K562 (cell line): ENCODE data around the gene PRLHR. TPM values are rescaled to one million over a fixed set of nuclear protein-coding genes. Genes with fewer than 3 reads are reported as not detected.

Source experiments
- ATAC-seq: fragments of 200-7000 bp; cut with Tn5 transposase; 3 replicates; pipeline ENCODE4 v1.9.1; 2020; ENCODE audit warnings: moderate library complexity
- BruUV-seq: library from RNA; stranded (reverse); fragments of 400-500 nt; replicated peaks from 2 replicates; lab custom pipeline; 2021; lab: Mats Ljungman, UMichigan
- CTCF ChIA-PET: fragments of 300-600 bp; formaldehyde crosslinking; extraction: SDS; loops from one replicate; lab custom pipeline; 2021; ENCODE audit warnings: low intra/inter-chr PET ratio; lab: Yijun Ruan, JAX
- POLR2A ChIA-PET: fragments of 300-600, 350-650 bp; sonication (Branson Sonifier 250); formaldehyde crosslinking; extraction: SDS; loops from one replicate; lab custom pipeline; 2021; ENCODE audit warnings: antibody characterized with exemption, inconsistent platforms; lab: Yijun Ruan, JAX
- DNase-seq, 4 experiments: peaks; one replicate each; pipeline versions ENCODE4 v3.0.0 to v3.0.0-alpha.2; 2011 to 2018; ENCODE audit warnings: low spot score in 3 of 4, mixed read lengths in 3 of 4; ENCODE audit errors: extremely low read depth in 1 of 4
- FAIRE-seq: peaks from 2 replicates; lab custom pipeline; 2011; peaks lifted over from hg19 to GRCh38; lab: Jason Lieb, UNC
- H2AFZ ChIP-seq: 2 replicates; pipeline ENCODE4 v1.6.0; 2011; ENCODE audit warnings: low read depth, low read length, control low read depth, inconsistent platforms
- H3K27ac ChIP-seq: fragments of 200-600 bp; 3 replicates; pipeline ENCODE4 v1.8.0; 2011; ENCODE audit warnings: low read depth, mild to moderate bottlenecking, control low read depth, inconsistent platforms, low read length, moderate library complexity, mixed read lengths; ENCODE audit errors: extremely low read depth
- H3K27me3 ChIP-seq, 2 experiments: fragments of 300-600 bp in 1 of 2; 2 replicates in 1 of 2; 3 replicates in 1 of 2; pipeline versions ENCODE4 v1.6.0 to v1.8.0; 2011; ENCODE audit warnings: inconsistent platforms in 2 of 2, low read length in 2 of 2, mild to moderate bottlenecking in 1 of 2, mixed read lengths in 1 of 2, moderate library complexity in 1 of 2; ENCODE audit not compliant: control insufficient read depth in 2 of 2, insufficient read depth in 2 of 2
- H3K36me3 ChIP-seq: fragments of 300-600 bp; 3 replicates; pipeline ENCODE4 v1.8.0; 2011; ENCODE audit warnings: mild to moderate bottlenecking, low read length, inconsistent platforms; ENCODE audit not compliant: control insufficient read depth, insufficient read depth
- H3K4me1 ChIP-seq, 2 experiments: fragments of 200-600 bp in 1 of 2; replicated peaks in 1 of 2; 2 replicates in 1 of 2; 3 replicates in 1 of 2; pipeline versions ENCODE4 v1.5.1 to v1.8.0; 2011; ENCODE audit warnings: inconsistent platforms in 2 of 2, low read length in 2 of 2, mild to moderate bottlenecking in 1 of 2, mixed read lengths in 1 of 2, moderate library complexity in 1 of 2; ENCODE audit not compliant: control insufficient read depth in 2 of 2, insufficient read depth in 2 of 2
- H3K4me2 ChIP-seq: 2 replicates; pipeline ENCODE4 v1.6.1; 2011; ENCODE audit warnings: low read length, control low read depth, inconsistent platforms, mixed read lengths; ENCODE audit not compliant: insufficient read depth
- H3K4me3 ChIP-seq: fragments of 200-600 bp; sonication (generic), shearing (Covaris generic); 2 replicates; pipeline ENCODE4 v1.5.1; 2016; ENCODE audit warnings: control low read depth, inconsistent platforms
- H3K79me2 ChIP-seq: fragments of 200-600 bp; 3 replicates; pipeline ENCODE4 v1.8.0; 2011; ENCODE audit warnings: low read length, inconsistent platforms; ENCODE audit not compliant: control insufficient read depth, insufficient read depth
- H3K9ac ChIP-seq, 2 experiments: 2 replicates each; pipeline versions ENCODE4 v1.6.0 to v1.6.1; 2011; ENCODE audit warnings: low read depth in 2 of 2, low read length in 2 of 2, control low read depth in 1 of 2, inconsistent platforms in 1 of 2, mild to moderate bottlenecking in 1 of 2, mixed read lengths in 1 of 2; ENCODE audit not compliant: insufficient read depth in 1 of 2
- H3K9me1 ChIP-seq: one replicate; pipeline ENCODE4 v1.6.0; 2011; ENCODE audit warnings: inconsistent platforms, mild to moderate bottlenecking, low read length, moderate library complexity; ENCODE audit not compliant: control insufficient read depth, insufficient read depth
- H3K9me3 ChIP-seq: replicated peaks from 2 replicates; pipeline ENCODE4 v1.5.1; 2011; ENCODE audit warnings: low read depth, low read length, inconsistent platforms; ENCODE audit not compliant: control insufficient read depth, insufficient read depth
- H4K20me1 ChIP-seq: replicated peaks from 2 replicates; pipeline ENCODE4 v1.6.1; 2011; ENCODE audit warnings: low read length, inconsistent platforms, mixed read lengths; ENCODE audit not compliant: control insufficient read depth, insufficient read depth
- CBX8 ChIP-seq: fragments of 200-600 bp; sonication (generic); IDR thresholded peaks from 2 replicates; pipeline ENCODE4 v1.6.1; 2012; ENCODE audit warnings: borderline replicate concordance, mixed run types, low read depth, mild to moderate bottlenecking, moderate library complexity, mixed read lengths, low read length, control low read depth, inconsistent platforms; ENCODE audit not compliant: poor library complexity, severe bottlenecking; ENCODE audit errors: extremely low read depth
- CREB1 ChIP-seq, 2 experiments: sonication (generic) in 1 of 2; formaldehyde crosslinking in 1 of 2; IDR thresholded peaks; 2 replicates each; pipeline versions ENCODE4 v1.6.1 to v1.8.0; 2012 to 2022; ENCODE audit warnings: inconsistent platforms in 1 of 2, mild to moderate bottlenecking in 1 of 2, missing genetic modification reagents in 1 of 2, moderate library complexity in 1 of 2
- CREBBP ChIP-seq: IDR thresholded peaks from one replicate; pipeline ENCODE4 v1.6.1; 2012; ENCODE audit warnings: low read depth, mild to moderate bottlenecking, control low read depth, inconsistent platforms, low read length
- FOXM1 ChIP-seq, 2 experiments: fragments of 450-650 bp in 1 of 2; sonication (generic) in 1 of 2; formaldehyde crosslinking in 1 of 2; IDR thresholded peaks; 2 replicates each; pipeline versions ENCODE4 v1.6.1 to v1.9.0; 2017 to 2022; ENCODE audit warnings: low read depth in 2 of 2, mild to moderate bottlenecking in 2 of 2, missing genetic modification reagents in 1 of 2, moderate library complexity in 1 of 2
- PHB ChIP-seq: fragments of 250-450 bp; sonication (Bioruptor Pico); IDR thresholded peaks from 2 replicates; pipeline ENCODE4 v1.5.0; 2021
- YY1 ChIP-seq, 3 experiments: IDR thresholded peaks; 2 replicates each; pipeline ENCODE4 v1.6.1; 2011; ENCODE audit warnings: low read length in 2 of 3, mild to moderate bottlenecking in 2 of 3, moderate library complexity in 2 of 3, borderline replicate concordance in 1 of 3, control low read depth in 1 of 3, low read depth in 1 of 3; ENCODE audit not compliant: insufficient read depth in 3 of 3, insufficient replicate concordance in 2 of 3, control insufficient read depth in 1 of 3, insufficient read length in 1 of 3; ENCODE audit errors: extremely low read depth in 1 of 3
- ZNF224 ChIP-seq: sonication (generic); formaldehyde crosslinking; IDR thresholded peaks from 2 replicates; pipeline ENCODE4 v1.8.0; 2022; ENCODE audit warnings: mild to moderate bottlenecking, missing genetic modification reagents
- ZNF316 ChIP-seq: fragments of 450-650 bp; IDR thresholded peaks from 2 replicates; pipeline ENCODE4 v1.6.1; 2016
- WGBS: fragments of 100-300 bp; shearing (Covaris generic); methylation state at CpG from one replicate; pipeline ENCODE4 v1.1.6; 2016; ENCODE audit warnings: low coverage, mixed read lengths; ENCODE audit not compliant: insufficient coverage; ENCODE audit errors: missing lambda C conversion rate; 5-methylcytosine and 5-hydroxymethylcytosine counted together
- in situ Hi-C: fragments of 300-500 bp; cut with MboI; formaldehyde crosslinking; loops from 4 replicates; pipeline ENCODE4 v1.15.0; 2018; ENCODE audit warnings: inconsistent platforms, mixed read lengths
- intact Hi-C: fragments of 100-400 bp; cut with micrococcal nuclease; formaldehyde crosslinking; loops from 2 replicates; pipeline ENCODE4 v1.14.2; 2022
- polyA plus RNA-seq, 8 experiments: library from polyadenylated mRNA; depleted of rRNA in 4 of 8; stranded (reverse) in 5 of 8; unstranded in 3 of 8; fragments of >200 nt; fragmentation: Nextera tagmentation in 2 of 8; fragmentation: Illumina TruSeq in 1 of 8; extraction: Ambion mirVana in 2 of 8; extraction: Trizol in 1 of 8; gene quantifications; 2 replicates each; pipeline versions ENCODE4 v1.2.1 to v1.2.3, GENCODE V29; 2011 to 2014; ENCODE audit warnings: inconsistent platforms in 1 of 8, missing spikeins in 1 of 8
- total RNA-seq, 7 experiments: library from RNA; depleted of rRNA in 6 of 7; stranded (reverse); fragments of >200 nt in 6 of 7; fragmentation: Illumina TruSeq in 2 of 7; extraction: Trizol in 2 of 7; gene quantifications; 2 replicates each; pipeline versions ENCODE4 v1.2.1 to v1.2.3, GENCODE V29; 2011 to 2021; ENCODE audit warnings: low replicate concordance in 1 of 7
- TF ChIP-seq, protein P1 (sequence below): fragments of 200-600 bp; sonication (generic); IDR thresholded peaks from one replicate; pipeline ENCODE4 v1.6.1; 2012; ENCODE audit warnings: mild to moderate bottlenecking, low read depth, low read length, inconsistent platforms
- TF ChIP-seq, protein P2 (sequence below): fragments of 250-450 bp; sonication (Bioruptor Pico); IDR thresholded peaks from 2 replicates; pipeline ENCODE4 v1.8.0; 2022; ENCODE audit warnings: moderate library complexity, mild to moderate bottlenecking, inconsistent platforms

Gene PRLHR
- total and polyA plus RNA-seq, 9 of the 15 experiments (the other 6 are each of a cell fraction or from before 2014, with no cell fraction given) = not detected

- FAIRE-seq = no peak
- Histone ChIP-seq H3K4me1 (no peaks in the 10 kb centered on the region), H2AFZ (no peak overlapping the region), H3K27ac (no peak overlapping the region), H3K36me3 (no peaks in the 10 kb centered on the region), H3K27me3 (peaks cover 0 to 11% of the 10 kb centered on the region in 2 experiments; a peak in 1 of 5 replicates), H3K4me3 (no peak overlapping the region), H3K9me3 (no peaks in the 10 kb centered on the region), H3K79me2 (no peaks in the 10 kb centered on the region), H3K9ac (no peak overlapping the region), H3K9me1 (no peaks in the 10 kb centered on the region), H4K20me1 (no peaks in the 10 kb centered on the region), H3K4me2 (no peak overlapping the region)
- WGBS = 5% methylated on average over 3 of the region's 3 CpGs
- no peak for DNase-seq
- no peak for ATAC-seq
- intact Hi-C loops = no loop called here
- BruUV-seq = no TSS peak
- ChIA-PET POLR2A (no interaction called here), CTCF (no interaction called here)
- in situ Hi-C loops = no loop called here
- no peak for TF ChIP-seq CREBBP
- TF ChIP-seq PHB = no peak
- TF ChIP-seq CBX8 = no peak
- no peak for TF ChIP-seq CREB1 (IDR thresholded peaks at IDR 0.05)
- TF ChIP-seq CREB1 (CRISPR knock-in tag; IDR thresholded peaks at IDR 0.05) = no peak
- no peak for TF ChIP-seq ZNF316
- TF ChIP-seq ZNF224 (CRISPR knock-in tag) = no peak
- TF ChIP-seq, protein P1, sequence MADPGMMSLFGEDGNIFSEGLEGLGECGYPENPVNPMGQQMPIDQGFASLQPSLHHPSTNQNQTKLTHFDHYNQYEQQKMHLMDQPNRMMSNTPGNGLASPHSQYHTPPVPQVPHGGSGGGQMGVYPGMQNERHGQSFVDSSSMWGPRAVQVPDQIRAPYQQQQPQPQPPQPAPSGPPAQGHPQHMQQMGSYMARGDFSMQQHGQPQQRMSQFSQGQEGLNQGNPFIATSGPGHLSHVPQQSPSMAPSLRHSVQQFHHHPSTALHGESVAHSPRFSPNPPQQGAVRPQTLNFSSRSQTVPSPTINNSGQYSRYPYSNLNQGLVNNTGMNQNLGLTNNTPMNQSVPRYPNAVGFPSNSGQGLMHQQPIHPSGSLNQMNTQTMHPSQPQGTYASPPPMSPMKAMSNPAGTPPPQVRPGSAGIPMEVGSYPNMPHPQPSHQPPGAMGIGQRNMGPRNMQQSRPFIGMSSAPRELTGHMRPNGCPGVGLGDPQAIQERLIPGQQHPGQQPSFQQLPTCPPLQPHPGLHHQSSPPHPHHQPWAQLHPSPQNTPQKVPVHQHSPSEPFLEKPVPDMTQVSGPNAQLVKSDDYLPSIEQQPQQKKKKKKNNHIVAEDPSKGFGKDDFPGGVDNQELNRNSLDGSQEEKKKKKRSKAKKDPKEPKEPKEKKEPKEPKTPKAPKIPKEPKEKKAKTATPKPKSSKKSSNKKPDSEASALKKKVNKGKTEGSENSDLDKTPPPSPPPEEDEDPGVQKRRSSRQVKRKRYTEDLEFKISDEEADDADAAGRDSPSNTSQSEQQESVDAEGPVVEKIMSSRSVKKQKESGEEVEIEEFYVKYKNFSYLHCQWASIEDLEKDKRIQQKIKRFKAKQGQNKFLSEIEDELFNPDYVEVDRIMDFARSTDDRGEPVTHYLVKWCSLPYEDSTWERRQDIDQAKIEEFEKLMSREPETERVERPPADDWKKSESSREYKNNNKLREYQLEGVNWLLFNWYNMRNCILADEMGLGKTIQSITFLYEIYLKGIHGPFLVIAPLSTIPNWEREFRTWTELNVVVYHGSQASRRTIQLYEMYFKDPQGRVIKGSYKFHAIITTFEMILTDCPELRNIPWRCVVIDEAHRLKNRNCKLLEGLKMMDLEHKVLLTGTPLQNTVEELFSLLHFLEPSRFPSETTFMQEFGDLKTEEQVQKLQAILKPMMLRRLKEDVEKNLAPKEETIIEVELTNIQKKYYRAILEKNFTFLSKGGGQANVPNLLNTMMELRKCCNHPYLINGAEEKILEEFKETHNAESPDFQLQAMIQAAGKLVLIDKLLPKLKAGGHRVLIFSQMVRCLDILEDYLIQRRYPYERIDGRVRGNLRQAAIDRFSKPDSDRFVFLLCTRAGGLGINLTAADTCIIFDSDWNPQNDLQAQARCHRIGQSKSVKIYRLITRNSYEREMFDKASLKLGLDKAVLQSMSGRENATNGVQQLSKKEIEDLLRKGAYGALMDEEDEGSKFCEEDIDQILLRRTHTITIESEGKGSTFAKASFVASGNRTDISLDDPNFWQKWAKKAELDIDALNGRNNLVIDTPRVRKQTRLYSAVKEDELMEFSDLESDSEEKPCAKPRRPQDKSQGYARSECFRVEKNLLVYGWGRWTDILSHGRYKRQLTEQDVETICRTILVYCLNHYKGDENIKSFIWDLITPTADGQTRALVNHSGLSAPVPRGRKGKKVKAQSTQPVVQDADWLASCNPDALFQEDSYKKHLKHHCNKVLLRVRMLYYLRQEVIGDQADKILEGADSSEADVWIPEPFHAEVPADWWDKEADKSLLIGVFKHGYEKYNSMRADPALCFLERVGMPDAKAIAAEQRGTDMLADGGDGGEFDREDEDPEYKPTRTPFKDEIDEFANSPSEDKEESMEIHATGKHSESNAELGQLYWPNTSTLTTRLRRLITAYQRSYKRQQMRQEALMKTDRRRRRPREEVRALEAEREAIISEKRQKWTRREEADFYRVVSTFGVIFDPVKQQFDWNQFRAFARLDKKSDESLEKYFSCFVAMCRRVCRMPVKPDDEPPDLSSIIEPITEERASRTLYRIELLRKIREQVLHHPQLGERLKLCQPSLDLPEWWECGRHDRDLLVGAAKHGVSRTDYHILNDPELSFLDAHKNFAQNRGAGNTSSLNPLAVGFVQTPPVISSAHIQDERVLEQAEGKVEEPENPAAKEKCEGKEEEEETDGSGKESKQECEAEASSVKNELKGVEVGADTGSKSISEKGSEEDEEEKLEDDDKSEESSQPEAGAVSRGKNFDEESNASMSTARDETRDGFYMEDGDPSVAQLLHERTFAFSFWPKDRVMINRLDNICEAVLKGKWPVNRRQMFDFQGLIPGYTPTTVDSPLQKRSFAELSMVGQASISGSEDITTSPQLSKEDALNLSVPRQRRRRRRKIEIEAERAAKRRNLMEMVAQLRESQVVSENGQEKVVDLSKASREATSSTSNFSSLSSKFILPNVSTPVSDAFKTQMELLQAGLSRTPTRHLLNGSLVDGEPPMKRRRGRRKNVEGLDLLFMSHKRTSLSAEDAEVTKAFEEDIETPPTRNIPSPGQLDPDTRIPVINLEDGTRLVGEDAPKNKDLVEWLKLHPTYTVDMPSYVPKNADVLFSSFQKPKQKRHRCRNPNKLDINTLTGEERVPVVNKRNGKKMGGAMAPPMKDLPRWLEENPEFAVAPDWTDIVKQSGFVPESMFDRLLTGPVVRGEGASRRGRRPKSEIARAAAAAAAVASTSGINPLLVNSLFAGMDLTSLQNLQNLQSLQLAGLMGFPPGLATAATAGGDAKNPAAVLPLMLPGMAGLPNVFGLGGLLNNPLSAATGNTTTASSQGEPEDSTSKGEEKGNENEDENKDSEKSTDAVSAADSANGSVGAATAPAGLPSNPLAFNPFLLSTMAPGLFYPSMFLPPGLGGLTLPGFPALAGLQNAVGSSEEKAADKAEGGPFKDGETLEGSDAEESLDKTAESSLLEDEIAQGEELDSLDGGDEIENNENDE = no peak
- TF ChIP-seq FOXM1 (IDR thresholded peaks at IDR 0.05; ENCODE audit: low read depth) = no peak
- no peak for TF ChIP-seq FOXM1 (CRISPR knock-in tag; IDR thresholded peaks at IDR 0.05; ENCODE audit: low read depth)
- no peak for TF ChIP-seq YY1 (IDR thresholded peaks at IDR 0.05; ENCODE audit: borderline replicate concordance in 1 of 3, control insufficient read depth in 1 of 3, extremely low read depth in 1 of 3, insufficient read depth in 3 of 3, insufficient read length in 1 of 3, insufficient replicate concordance in 2 of 3, low read depth in 1 of 3, low read length in 2 of 3)
- TF ChIP-seq, protein P2, sequence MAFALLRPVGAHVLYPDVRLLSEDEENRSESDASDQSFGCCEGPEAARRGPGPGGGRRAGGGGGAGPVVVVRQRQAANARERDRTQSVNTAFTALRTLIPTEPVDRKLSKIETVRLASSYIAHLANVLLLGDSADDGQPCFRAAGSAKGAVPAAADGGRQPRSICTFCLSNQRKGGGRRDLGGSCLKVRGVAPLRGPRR (CRISPR knock-in tag) = no peak
Observed at GRCh38 chr10:118582511-118582910, 12.9 kb downstream of the PRLHR start.
